HG03460 (cell line): Measurements from ENCODE around the gene GNS.

ENCODE experiments used
- ATAC-seq: cut with Tn5 transposase; IDR thresholded peaks from one replicate; pipeline ENCODE4 v1.9.1; 2021; ENCODE audit not compliant: unreplicated experiment

Gene GNS

GRCh38 chr12:64675795-64676194 is 83.4 kb downstream of the GNS start:
- no peak for ATAC-seq

GRCh38 chr12:64674367-64674922 is 84.8 kb downstream of the GNS start:
- no peak for ATAC-seq

- no peak for ATAC-seq
Measured at GRCh38 chr12:64673490-64674169, 85.6 kb downstream of the GNS start.

- ATAC-seq = no peak
Measured at GRCh38 chr12:64672925-64673409, 86.2 kb downstream of the GNS start.

GRCh38 chr12:64671681-64672080 is 87.5 kb downstream of the GNS start:
- ATAC-seq = no peak

GRCh38 chr12:64670919-64671639 is 88.1 kb downstream of the GNS start:
- ATAC-seq = no peak

- ATAC-seq = no peak
Measured at GRCh38 chr12:64670019-64670418, 89.2 kb downstream of the GNS start.

GRCh38 chr12:64669270-64669842 is 89.8 kb downstream of the GNS start:
- ATAC-seq = peak; percentile 85

- ATAC-seq = no peak
Measured at GRCh38 chr12:64667793-64668192, 91.4 kb downstream of the GNS start.

GRCh38 chr12:64666054-64666914 is 92.9 kb downstream of the GNS start:
- ATAC-seq = no peak

GRCh38 chr12:64665514-64665913 is 93.7 kb downstream of the GNS start:
- peak; percentile 37 for ATAC-seq
